ENCODE data around the gene GARIN1A.
"Not testable (repeated sequence)": the region's sequence is repeated elsewhere in the genome, so short reads cannot be mapped to it uniquely, and the experiment has no call there.

GRCh38 chr7:128683738-128684137 lies 11.6 kb downstream of the GARIN1A start:
- not testable (repeated sequence) for TF ChIP-seq CTCF, POLR2A, POLR2AphosphoS5, EP300 (IDR thresholded peaks at IDR 0.05)
